Calu3 (cell line): Measurements from ENCODE around the gene ZNF786. TPM values are rescaled to one million over a fixed set of nuclear protein-coding genes. Genes with fewer than 3 reads are reported as not detected.
"Not testable (repeated sequence)": the region's sequence is repeated elsewhere in the genome, so short reads cannot be mapped to it uniquely, and the experiment has no call there.

ENCODE experiments used
- BruUV-seq: library from RNA; stranded (reverse); fragments of 400-500 nt; replicated peaks from 2 replicates; lab custom pipeline; 2021; lab: Mats Ljungman, UMichigan
- CTCF ChIA-PET: fragments of 300-600 bp; sonication (Branson Sonifier 250); formaldehyde crosslinking; loops from one replicate; lab custom pipeline; 2022; ENCODE audit warnings: antibody characterized with exemption; lab: Charles Lee
- DNase-seq: peaks from one replicate; pipeline ENCODE4 v3.0.0; 2022
- H3K27ac Mint-ChIP-seq: one replicate; pipeline ENCODE4 v1.8.0; 2022; ENCODE audit warnings: mixed read lengths; ENCODE audit not compliant: unreplicated experiment
- H3K27me3 Mint-ChIP-seq: one replicate; pipeline ENCODE4 v1.8.0; 2022; ENCODE audit warnings: mixed read lengths; ENCODE audit not compliant: unreplicated experiment
- H3K36me3 Mint-ChIP-seq: one replicate; pipeline ENCODE4 v1.8.0; 2022; ENCODE audit warnings: mild to moderate bottlenecking, moderate library complexity, mixed read lengths; ENCODE audit not compliant: insufficient read depth, unreplicated experiment
- H3K4me1 Mint-ChIP-seq: one replicate; pipeline ENCODE4 v1.8.0; 2022; ENCODE audit warnings: mild to moderate bottlenecking, low read depth, mixed read lengths; ENCODE audit not compliant: unreplicated experiment
- H3K4me3 Mint-ChIP-seq: one replicate; pipeline ENCODE4 v1.8.0; 2022; ENCODE audit warnings: mild to moderate bottlenecking, low read depth, moderate library complexity, mixed read lengths; ENCODE audit not compliant: unreplicated experiment
- H3K9me3 Mint-ChIP-seq: one replicate; pipeline ENCODE4 v1.8.0; 2022; ENCODE audit warnings: low read depth, mixed read lengths; ENCODE audit not compliant: unreplicated experiment
- CTCF ChIP-seq: fragments of 200-600 bp; IDR thresholded peaks from one replicate; pipeline ENCODE4 v1.8.0; 2022; ENCODE audit warnings: antibody characterized with exemption; ENCODE audit not compliant: unreplicated experiment
- intact Hi-C: fragments of 100-400 bp; cut with micrococcal nuclease; formaldehyde crosslinking; loops from one replicate; pipeline ENCODE4 v1.10.0; 2022; ENCODE audit not compliant: unreplicated experiment
- total RNA-seq: library from RNA; stranded (reverse); gene quantifications from 2 replicates; pipeline ENCODE4 v1.2.3, GENCODE V29; 2022

The ZNF786 gene
- total RNA-seq, 1 experiment from 2014 or later: 9.8 TPM

- intact Hi-C loops: no loop called here
- CTCF ChIA-PET: interaction anchor here (0.8 kb wide), 1 partner anchor 13 kb away, joined by 5 read pairs; no protein-coding TSS in a partner anchor
- no peak for DNase-seq
- H3K36me3 Mint-ChIP-seq: peaks cover 29% of the 10 kb centered on the region
- H3K27me3 Mint-ChIP-seq: no peaks in the 10 kb centered on the region
- no TSS peak for BruUV-seq
- no peak overlapping the region for H3K27ac Mint-ChIP-seq
- H3K9me3 Mint-ChIP-seq: no peaks in the 10 kb centered on the region
- no peak for TF ChIP-seq CTCF
- no peak overlapping the region for H3K4me3 Mint-ChIP-seq
- H3K4me1 Mint-ChIP-seq: no peaks in the 10 kb centered on the region
Observed at GRCh38 chr7:149070372-149071125, 20.0 kb downstream of the ZNF786 start.

GRCh38 chr7:149067869-149068268 lies 22.6 kb downstream of the ZNF786 start:
- Mint-ChIP-seq H3K4me1 (no peaks in the 10 kb centered on the region), H3K36me3 (peaks cover 39% of the 10 kb centered on the region), H3K27me3 (no peaks in the 10 kb centered on the region), H3K27ac (no peak overlapping the region), H3K4me3 (no peak overlapping the region), H3K9me3 (no peaks in the 10 kb centered on the region)
- no peak for TF ChIP-seq CTCF
- DNase-seq: peak; percentile 17
- CTCF ChIA-PET: no interaction called here
- intact Hi-C loops: loop anchor here (2.0 to 5.0 kb wide), 2 partner anchors 41 to 79 kb away; partner anchors contain the start of gene ZNF398
- BruUV-seq: no TSS peak

DNA sequence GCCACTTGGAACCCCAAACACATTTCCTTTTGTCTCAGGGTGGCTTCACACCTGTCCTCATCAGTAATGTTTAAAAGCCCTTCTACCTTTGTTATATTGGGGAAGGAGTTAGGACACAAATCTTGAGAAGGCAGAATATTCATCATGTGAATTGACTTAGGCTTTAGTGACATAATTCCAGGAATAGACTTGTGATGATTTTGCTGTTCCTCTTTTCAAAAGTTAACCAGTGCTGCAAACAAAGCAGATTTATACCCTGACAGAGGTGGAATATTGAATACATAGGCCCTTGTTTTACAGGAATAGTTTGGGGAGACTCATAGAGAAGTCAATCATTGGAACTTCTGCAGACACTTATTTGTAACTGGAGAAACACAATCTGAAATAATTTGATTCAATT lies 27.0 kb downstream of the ZNF786 start:
- Mint-ChIP-seq H3K4me1 (no peaks in the 10 kb centered on the region), H3K4me3 (no peak overlapping the region), H3K27me3 (no peaks in the 10 kb centered on the region), H3K27ac (no peak overlapping the region), H3K9me3 (no peaks in the 10 kb centered on the region), H3K36me3 (peaks cover 27% of the 10 kb centered on the region)
- intact Hi-C loops: no loop called here
- CTCF ChIA-PET: no interaction called here
- DNase-seq: no peak
- BruUV-seq: TSS peak; percentile 19
- no peak for TF ChIP-seq CTCF

DNA sequence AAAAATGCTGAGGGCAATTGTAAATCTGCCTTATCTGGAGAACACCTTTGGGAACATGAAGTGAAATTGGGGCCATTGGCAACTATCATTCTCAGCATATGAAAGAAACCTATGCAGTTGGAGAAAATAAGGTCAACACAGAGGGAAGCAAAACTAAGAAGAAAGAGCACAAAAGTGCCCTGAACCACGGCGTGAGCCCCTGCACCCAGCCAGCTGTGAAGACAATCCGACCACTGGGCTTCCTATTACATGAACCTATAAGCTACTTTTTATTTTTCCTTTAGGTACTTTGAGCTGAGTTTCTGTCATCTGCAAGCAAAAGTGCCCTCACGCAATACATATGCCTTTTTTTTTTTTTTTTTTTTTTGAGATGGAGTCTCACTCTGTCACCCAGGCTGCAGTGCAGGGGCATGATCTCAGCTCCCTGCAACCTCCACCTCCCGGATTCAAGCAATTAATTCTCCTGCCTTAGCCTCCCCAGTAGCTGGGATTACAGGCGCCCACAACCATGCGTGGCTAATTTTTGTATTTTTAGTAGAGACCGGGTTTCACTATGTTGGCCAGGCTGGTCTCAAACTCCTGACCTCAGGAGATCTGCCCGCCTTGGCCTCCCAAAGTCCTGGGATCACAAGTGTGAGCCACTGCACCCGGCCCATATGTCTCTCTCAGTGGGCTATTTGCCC lies 28.2 kb downstream of the ZNF786 start:
- BruUV-seq, H3K27me3 Mint-ChIP-seq, H3K4me3 Mint-ChIP-seq, DNase-seq, H3K9me3 Mint-ChIP-seq, intact Hi-C loops, H3K27ac Mint-ChIP-seq, H3K4me1 Mint-ChIP-seq: not testable (repeated sequence)
- CTCF ChIA-PET: interaction anchor here (0.6 kb wide), 1 partner anchor 535 kb away, joined by 4 read pairs; no protein-coding TSS in a partner anchor
- H3K36me3 Mint-ChIP-seq: peaks cover 19% of the 10 kb centered on the region
